ENCODE data around the gene INTS14.
"Not testable (repeated sequence)": the region's sequence is repeated elsewhere in the genome, so short reads cannot be mapped to it uniquely, and the experiment has no call there.

INTS14 gene

DNA sequence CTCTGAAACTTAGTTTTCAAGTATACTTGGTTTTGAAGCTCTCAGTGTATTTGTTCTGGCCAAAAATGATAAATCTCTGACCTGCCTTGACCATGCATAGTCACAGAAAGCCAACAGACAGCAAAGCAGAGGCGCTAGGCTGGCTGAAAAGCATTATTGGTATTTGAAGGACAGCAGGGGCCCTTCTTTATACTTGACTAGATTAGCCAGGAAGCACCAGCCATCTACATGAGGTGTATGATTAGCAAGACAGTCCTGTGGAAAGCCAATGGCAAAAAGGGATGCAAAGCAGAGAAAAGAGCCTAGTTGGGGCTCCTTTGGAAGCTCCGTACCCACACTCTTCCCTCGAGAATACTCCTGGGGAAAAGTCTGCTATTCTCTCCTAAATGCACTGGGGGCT lies 18.6 kb upstream of the INTS14 start:
- DNase-seq, result no peak

DNA sequence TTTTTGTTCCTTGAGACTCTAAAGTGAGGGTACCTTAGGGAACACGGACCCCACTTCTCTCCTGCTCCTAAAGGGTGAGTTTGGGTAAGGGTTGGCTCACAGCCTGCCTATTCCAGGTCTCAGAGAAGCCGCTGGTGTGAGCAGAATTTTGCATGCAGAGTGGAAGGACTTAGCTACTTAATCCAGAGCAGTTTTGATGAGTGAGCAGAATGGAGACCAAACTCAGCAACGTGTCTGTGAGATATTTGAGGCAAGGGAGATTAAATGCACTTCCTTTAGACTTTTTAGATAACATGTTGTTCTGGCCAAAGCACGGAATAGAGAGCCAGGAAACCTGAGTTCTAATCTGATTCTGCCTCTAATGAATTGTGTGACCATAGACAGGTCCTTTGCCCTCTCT lies 15.9 kb upstream of the INTS14 start:
- DNase-seq, result no peak

DNA sequence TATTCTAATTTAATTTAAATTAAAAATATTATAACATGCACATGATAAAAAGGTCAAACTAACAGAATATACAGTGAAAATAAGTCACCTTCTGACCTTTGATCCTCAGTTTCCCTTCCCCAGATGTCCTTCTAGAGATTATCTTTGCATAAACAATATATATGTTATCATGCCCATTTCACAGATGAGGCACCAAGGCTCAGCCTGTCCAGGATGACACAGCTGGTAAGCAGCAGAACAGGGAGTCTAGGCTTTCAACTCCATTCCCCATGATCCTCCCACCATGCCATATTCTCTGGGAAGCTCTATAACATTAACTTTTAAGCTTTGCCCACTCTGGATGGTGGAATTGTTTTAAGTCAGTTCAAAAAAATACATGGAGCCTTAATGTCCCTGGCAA lies 12.2 kb upstream of the INTS14 start:
- no peak for DNase-seq

DNA sequence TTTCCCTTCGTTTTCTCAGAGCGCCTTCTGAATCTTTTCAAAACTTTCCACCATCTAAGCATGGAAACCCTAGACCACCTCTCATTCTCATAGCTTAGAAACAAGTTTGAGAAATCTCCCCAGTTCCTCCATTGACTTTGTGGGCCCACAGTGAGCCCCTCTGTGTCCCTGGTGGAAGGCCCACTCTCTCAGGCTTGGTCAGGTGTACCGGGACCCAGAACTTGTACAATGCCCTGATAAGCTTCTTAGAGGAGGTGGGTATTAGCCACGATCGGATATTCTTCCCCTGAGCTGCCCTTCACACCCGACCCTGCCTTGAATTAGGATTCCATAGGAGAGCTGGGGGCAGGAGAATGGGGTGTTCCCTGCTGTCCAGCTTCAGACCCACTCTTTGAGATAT lies 10.7 kb upstream of the INTS14 start, which contains the start of gene SLC24A1:
Gene SLC24A1, plus strand, starts transcription at position 301 of the 400 bp plus-strand sequence. CDS start 2,143 bp downstream, outside the sequence.
- DNase-seq, result no peak

DNA sequence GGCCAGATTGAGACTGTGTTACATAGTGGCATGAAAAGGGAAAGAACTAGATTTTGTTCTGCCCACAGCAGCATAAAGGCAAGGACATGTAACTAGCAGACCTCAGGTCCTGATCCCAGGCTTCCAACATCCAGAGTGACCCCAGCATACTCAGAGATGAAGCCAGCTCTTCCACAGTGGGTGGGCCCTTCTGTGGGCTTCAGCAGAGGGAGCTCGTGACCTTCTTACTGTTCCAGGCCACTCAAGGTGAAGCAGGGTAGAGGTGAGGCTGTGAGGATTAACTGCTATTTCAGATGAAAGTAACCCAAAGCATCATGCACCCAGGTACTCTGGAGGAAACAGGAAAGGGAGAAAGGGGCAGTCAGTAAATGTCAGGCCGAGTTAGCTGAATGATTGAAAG lies 9.9 kb upstream of the INTS14 start:
- DNase-seq, result no peak

DNA sequence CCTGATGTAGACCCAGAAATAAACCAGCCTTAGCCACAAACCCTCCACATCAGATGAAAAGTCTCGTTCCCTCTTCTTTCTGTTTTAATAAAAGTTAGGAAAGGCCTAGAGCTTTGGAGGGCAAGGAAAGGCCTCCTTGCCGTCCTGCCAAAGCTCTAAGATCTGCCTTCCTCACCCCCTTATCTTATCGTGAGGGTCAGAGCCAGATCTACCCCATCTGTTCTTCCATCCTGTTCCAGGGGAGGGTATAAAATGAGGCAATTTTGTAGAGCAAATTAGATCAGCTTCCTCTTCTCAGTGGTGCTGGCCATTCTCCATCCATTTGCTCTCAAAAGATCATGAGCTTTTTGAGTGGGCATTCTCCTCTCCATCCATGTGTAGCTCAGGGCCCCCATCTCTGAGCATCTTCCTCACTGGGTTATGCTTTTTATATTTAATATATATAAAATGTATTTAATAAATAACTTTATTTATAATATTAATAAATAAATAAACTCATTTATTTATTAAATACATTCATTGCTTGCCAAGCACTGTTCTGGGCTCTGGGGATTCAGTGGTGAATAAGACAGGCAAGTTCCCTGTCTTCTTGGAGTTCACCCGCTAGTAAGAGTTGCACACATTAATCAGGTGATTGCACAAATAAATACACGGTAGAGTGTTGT lies 8.8 kb upstream of the INTS14 start:
- no peak for DNase-seq

DNA sequence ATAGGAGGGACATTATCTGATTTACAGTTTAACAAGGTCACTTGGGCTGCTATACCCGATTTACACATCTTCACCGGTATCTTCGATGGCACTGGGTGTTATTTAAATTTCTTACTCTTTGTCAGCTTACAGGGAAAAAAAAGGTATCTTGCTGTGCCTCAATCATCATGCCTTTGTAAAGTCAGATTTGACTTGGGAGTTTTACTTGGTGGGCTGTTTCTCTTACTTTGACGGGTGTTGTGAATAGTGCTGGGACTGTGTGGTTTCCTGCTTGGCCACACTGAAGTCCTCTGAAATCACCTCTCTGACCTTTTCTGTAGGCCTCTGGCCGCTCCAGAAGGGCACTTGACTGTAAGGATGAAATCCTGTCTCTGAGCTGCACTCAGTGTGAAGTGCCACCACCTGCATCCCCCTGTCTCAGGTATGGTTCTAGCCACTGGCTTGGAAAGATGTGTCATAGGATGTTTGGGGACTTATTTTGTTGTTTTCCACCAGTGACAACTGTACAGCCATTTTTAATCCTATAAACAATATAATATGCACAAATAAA lies 7.7 kb upstream of the INTS14 start:
- DNase-seq, result no peak

DNA sequence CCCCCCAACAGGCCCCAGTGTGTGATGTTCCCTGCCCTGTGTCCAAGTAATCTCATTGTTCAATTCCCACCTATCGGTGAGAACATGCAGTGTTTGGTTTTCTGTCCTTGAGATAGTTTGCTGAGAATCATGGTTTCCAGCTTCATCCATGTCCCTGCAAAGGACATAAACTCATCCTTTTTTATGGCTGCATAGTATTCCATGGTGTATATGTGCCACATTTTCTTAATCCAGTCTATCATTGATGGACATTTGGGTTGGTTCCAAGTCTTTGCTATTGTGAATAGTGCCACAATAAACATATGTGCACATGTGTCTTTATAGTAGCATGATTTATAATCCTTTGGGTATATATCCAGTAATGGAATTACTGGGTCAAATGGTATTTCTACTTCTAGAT lies 5.0 kb upstream of the INTS14 start:
- not testable (repeated sequence) for DNase-seq

DNA sequence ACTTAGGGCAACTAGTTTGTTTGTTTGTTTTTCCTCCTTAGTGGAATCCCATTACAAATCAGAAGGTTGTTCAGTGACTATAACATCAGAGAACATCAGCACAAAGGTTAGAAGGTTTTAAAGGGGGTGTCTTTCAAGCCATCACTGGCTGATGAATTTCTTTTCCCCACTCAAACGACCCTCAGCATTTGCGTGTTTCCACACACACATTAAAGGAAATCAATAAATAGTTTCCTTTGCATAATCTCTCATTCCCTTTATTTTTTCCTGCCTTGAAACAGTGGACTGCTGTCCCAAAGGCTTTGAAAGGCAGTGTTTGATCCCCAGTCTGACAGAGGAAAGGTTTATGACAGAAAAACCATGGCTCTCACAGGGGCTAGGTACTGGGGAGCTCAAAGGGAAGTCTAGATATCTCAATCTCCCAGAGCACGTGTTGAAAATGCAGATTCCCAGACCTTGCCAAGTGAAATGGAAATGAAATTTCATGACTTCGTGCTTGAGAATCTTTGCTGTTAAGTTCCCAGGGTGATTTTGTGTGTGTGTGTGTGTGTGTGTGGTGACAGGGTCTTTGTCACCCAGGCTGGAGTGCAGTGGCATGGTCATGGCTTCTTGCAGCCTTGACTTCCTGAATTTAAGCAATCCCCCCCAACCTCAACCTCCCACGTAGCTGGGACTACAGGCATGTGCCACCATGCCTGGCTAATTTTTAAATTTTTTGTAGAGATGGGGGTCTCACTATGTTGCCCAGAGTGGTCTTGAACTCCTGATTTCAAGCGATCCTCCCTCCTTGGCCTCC lies 2.2 kb upstream of the INTS14 start:
- no peak for DNase-seq

DNA sequence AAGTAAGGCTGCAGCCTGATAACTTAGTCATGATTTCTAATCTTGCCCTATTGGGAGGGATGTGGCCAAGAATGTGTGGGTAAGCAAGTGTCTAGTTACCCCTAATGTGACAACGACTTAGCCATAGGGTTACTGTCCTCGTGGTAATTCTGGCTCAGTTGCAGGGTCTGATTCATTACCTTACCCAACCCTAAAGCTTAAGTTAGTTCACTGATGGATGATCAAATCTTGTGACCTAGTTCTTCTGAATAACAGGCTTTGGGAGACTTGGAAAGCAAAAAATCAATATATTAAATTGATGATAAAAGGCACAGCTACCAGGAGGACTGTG lies 1.6 kb upstream of the INTS14 start:
- DNase-seq, result no peak

DNA sequence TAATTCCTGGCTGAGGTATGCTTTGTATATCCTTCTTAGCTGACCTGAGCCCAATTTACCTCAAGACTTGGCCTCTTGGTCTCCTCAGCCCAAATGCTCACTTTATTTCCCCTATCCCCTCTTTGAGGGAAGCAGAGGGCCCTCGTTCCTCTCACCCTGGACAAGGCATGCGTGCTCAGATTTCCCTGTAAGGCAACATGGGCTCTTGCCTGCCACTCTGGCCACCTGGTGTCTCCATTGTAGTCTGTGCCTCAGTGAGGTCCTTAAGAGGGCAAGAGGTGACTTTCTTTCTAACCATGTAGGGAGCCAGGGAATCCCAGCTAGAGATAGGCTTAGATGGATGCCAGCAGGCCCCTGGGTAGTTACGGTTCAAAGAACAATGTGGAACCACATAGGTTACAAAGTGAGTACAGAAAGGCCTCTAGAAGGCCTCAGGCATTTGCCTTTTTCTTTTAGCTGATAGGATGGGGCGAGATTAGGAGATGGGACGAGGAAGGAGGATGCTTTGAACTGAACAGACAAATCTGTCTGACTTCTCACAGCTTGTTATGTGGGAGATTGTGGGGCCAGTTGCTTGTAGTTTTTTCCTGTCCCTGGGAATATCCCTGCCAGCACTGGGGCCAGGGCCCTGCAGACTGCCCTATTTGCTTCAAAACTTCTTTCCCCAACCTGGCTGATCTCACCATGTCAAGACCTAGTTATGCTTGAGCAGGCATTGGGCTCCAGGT lies 1.1 kb upstream of the INTS14 start:
- no peak for DNase-seq

DNA sequence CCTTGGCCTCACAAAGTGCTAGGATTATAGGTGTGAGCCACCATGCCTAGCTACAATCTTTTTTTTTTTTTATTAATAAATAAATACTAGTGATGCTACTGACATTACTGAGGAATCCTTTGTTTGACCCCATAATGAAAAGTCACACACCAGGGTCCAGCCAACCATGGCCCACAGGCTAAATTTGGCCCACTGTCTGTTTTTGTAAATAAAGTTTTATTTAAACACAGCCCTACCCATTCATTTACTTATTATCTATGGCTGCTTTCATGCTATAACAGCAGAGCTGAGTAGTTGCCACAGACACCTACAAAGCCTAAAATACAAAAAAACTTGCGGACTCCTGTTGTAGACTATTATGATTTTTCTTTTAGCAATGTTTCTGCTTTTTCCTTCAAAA lies 7.4 kb downstream of the INTS14 start:
- DNase-seq, result no peak

DNA sequence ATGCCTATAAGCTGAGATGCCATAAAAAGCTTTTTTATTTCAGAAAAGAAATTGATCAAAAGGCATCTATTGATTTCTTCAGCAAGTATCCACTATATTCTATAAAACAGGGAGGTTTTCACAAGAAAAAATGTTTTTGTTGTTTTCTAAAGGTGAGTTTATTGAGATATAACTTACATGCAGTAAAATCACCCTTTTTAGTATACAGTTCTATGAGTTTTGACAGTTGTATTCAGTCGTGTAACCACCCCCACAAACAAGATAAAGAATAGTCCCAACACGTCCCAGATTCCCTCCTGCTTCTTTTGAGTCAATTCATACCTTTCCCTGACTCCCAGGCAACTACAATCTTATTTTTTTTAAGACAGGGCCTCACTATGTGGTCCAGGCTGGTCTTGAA lies 7.8 kb downstream of the INTS14 start:
- no peak for DNase-seq

DNA sequence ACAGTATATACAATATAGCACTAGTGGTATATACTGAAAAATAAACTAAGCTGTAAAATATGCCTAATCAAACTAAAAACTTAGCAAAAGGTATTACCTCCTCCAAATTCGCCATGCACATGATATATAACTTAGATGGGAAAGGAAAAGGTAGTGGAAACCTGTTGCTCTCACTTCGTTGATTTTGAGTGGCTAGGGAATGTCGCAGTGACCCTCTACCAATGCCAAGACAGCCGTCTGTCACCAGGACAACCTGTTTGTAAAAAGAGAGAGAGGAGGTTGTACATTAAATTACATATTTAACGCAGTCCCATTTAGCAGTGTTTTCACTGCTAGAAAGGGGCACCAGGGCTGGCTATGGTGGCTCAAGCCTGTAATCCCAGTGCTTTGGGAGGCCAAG lies 11.3 kb downstream of the INTS14 start:
- DNase-seq, result no peak

DNA sequence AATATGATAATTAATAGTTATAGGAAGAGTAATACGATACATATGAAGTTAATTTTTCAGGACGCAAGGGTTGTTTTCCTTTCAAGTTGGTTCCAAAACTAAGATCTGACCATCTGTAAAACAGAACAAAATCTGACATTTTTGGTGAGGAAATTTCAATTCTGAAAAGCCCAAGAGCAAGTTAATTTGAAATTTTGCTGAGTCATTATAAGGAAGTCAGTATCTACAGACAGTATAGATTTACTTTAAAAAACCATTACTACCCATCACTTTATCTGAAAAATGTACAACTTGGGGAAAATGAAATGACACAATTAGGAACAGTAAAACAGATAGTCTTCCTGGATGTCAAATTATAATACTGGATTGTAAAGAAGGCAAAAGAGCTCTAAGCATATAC lies 12.5 kb downstream of the INTS14 start:
- DNase-seq, result no peak

DNA sequence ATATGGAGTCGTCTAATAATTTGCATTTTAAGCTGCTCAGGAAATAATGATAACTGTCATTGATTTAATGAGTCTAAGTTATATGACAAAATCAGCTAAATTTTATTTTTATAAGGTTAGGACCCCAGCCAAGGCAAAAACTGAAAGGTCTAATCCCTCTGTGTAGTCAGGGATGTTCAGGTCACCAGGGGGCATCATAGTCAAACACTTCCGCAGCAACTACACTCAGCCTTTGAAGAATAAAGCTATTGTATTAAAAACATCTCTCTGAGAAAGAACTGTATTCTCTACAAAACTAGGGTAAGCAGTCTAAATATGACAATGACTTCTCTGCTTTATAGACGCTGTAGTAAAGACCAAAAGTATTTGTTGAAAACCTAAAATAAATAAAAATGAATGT lies 15.0 kb downstream of the INTS14 start:
- DNase-seq, result peak; percentile 6

DNA sequence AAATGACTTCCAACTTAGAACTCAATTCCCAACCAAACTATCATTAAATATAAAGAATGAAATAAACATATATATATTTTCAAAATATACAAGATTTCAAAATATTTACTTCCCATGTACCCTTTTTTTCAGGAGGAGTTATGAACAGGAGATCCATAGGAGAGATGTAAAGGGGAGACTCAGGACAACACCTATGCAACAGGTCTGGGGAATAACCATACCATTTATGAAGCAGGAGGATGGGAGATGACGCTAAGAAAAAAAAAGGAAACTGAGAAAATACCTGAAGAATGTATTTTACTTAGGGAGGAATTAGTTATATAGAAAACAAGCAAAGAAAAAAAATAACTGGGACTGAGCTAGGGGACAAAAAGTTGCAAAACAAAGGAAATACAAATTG lies 23.8 kb downstream of the INTS14 start:
- DNase-seq, result no peak

DNA sequence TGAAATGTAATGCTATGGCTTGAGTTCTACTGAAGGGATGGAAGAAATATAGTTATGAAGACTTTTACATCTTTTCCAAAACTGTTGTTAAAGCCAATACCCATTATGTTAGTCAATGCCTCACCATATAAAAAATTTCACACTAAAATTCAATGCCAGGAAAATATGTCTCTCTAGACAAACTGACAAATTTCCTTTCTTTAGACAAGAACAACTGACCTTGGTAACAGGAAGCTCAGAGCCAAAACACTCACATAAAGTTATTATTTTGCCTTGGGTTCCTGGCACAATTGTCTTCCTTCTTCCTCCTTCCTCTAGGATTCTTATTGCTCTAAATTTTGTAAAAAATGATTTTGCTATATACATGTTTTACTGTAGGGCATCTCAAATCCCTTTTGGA lies 26.7 kb downstream of the INTS14 start:
- no peak for DNase-seq

DNA sequence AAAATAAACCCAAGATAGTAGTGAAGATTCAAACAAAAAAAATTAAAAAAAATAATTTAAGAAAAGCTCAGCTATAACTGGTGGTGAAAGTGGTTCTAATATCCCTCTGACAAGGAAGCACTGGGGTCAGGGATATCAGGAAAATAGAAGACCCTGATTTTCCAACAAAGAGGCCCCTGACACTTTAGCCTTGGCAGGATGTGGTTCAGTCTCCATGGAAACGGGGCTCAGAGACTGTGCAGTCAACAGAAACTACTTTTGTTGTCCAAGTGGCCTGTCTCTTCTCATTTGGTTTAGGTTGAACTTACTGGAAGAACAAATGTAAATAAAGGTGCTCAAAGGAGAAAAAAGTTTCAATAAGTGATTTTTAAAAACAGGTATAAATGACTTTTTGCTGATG lies 27.2 kb downstream of the INTS14 start:
- no peak for DNase-seq

DNA sequence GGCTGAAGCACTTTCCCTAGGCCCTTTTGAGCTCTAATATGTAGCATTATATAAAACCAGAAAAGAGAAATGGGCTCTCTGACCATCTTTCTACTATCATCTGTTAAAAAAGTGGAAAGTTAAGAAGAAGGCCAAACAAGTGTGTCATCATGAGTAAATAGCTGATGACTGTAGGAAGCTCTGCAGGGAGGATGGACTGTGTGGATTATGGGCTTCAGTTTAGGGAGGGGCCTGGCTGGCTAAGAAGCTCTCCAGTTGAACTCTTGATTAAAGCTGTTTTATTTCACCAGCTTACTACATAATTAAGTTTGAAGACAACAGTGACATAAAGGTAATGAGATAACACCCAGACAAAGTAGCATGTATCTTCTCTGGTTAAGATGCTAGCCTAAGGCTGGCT lies 30.6 kb downstream of the INTS14 start:
- DNase-seq, result no peak

DNA sequence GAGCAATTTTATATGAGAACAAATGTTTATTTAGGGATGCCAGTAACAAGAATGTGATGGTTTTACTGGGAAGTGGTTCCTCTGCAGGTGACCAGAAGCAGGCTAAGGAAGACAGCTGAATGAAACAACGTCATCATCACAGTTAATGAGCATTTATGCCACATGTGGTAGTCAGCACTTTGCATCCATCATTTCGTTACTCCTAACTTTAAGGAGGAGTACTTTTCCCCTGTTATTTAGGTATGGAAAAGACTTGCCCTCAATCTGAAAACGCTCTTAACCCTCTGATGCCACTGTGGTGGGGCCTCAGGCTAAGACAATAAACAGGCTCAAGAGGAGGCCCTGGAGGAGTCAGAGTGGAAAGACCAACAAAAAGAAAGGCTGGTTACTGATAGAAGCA lies 31.2 kb downstream of the INTS14 start:
- no peak for DNase-seq

DNA sequence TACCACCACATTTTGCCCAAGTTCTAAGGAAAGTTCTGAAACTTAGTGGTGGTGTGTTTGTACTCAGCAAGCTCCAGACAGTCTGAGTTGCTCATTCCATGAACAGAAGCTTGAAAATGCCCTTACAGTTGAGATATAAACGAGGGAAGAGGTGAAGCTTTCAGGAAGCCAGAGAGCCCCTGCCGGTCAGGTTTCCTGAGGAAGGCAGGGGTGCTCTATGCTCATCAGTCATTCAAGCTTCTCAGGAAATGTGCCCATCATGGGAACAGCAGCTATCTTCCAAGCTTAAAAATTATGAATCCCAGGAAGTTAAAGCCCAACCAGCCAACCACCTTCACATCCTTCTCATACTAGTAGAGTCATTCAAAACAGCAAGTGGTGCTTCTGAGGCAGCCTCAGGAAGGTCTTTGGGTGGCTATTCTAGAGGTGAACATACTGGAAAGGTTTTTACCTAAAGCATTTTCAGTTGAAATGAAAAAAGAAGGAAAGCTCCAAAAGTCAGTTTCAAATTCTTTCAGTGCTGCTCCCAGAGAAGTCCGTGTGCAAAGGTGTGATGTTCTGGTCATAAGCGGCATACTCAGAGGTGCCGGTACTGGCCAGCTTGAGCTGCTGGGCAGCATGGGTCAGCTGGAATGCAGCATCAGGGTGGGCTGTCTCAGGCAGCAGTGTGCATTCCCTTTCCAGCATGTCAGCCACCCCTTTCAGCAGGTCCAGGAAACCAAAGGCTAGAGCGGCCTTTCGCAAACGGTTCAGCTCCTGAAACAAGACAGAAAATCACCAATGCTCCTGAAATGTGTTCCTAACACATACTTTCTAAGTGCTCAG lies 31.8 kb downstream of the INTS14 start:
- DNase-seq, result no peak

All from NCI-H748 treated with DMSO at 0.1 percent for 48 hours (cell line).